ENCODE results near the gene PKIG. TPM values are rescaled to one million over a fixed set of nuclear protein-coding genes. Genes with fewer than 3 reads are reported as not detected.

PKIG gene
- total RNA-seq, 1 donor from 2014 or later: 40.6 TPM

- peaks cover 15% of the 10 kb centered on the region for H4K20me1 ChIP-seq (ENCODE audit: low read depth)
- H3K9ac ChIP-seq: no peak overlapping the region
- H3K79me2 ChIP-seq (ENCODE audit: low read depth): peaks cover 25% of the 10 kb centered on the region
- H3K36me3 ChIP-seq: no peaks in the 10 kb centered on the region
- no peaks in the 10 kb centered on the region for H3K9me3 Mint-ChIP-seq
- no peak overlapping the region for H2AFZ ChIP-seq (replicated peaks)
- no peaks in the 10 kb centered on the region for H3K36me3 Mint-ChIP-seq
- no peak overlapping the region for H3K4me3 ChIP-seq
- DNase-seq (ENCODE audit: low spot score): no peak
- H3K4me2 ChIP-seq: no peak overlapping the region
- no peaks in the 10 kb centered on the region for H3K27me3 Mint-ChIP-seq (ENCODE audit: insufficient read depth, low read depth)
- H3K27ac Mint-ChIP-seq: no peak overlapping the region
- no peaks in the 10 kb centered on the region for H3K4me1 ChIP-seq
- H3K27me3 ChIP-seq: no peaks in the 10 kb centered on the region
- no peak for TF ChIP-seq CTCF (IDR thresholded peaks at IDR 0.05)
- TF ChIP-seq EZH2phosphoT487 (IDR thresholded peaks at IDR 0.05): no peak
- H3K9me3 ChIP-seq (ENCODE audit: low read depth): no peaks in the 10 kb centered on the region
- peaks cover 13% of the 10 kb centered on the region for H3K4me1 Mint-ChIP-seq
- H3F3A ChIP-seq (ENCODE audit: low read depth): no peaks in the 10 kb centered on the region
- no peak overlapping the region for H3K4me3 Mint-ChIP-seq
- no peak overlapping the region for H3K27ac ChIP-seq
Measured at GRCh38 chr20:44552050-44552449, 30.3 kb upstream of the PKIG start.

- TF ChIP-seq EZH2 (IDR thresholded peaks at IDR 0.05) (no peak), EZH2phosphoT487 (IDR thresholded peaks at IDR 0.05) (no peak), CTCF (IDR thresholded peaks at IDR 0.05) (no peak)
- no peaks in the 10 kb centered on the region for H3K27me3 ChIP-seq
- no peaks in the 10 kb centered on the region for H3F3A ChIP-seq (ENCODE audit: low read depth)
- no peaks in the 10 kb centered on the region for H3K36me3 Mint-ChIP-seq
- H3K9ac ChIP-seq: no peak overlapping the region
- peaks cover 10% of the 10 kb centered on the region for H4K20me1 ChIP-seq (ENCODE audit: low read depth)
- H3K4me3 ChIP-seq: no peak overlapping the region
- DNase-seq (ENCODE audit: low spot score): no peak
- H3K4me2 ChIP-seq: no peak overlapping the region
- no peaks in the 10 kb centered on the region for H3K9me3 Mint-ChIP-seq
- H3K36me3 ChIP-seq: no peaks in the 10 kb centered on the region
- no peak overlapping the region for H2AFZ ChIP-seq (replicated peaks)
- H3K4me1 ChIP-seq: no peaks in the 10 kb centered on the region
- H3K27ac Mint-ChIP-seq: no peak overlapping the region
- H3K4me3 Mint-ChIP-seq: no peak overlapping the region
- peaks cover 10% of the 10 kb centered on the region for H3K4me1 Mint-ChIP-seq
- H3K27me3 Mint-ChIP-seq (ENCODE audit: insufficient read depth, low read depth): no peaks in the 10 kb centered on the region
- H3K27ac ChIP-seq: no peak overlapping the region
- H3K9me3 ChIP-seq (ENCODE audit: low read depth): no peaks in the 10 kb centered on the region
- peaks cover 22% of the 10 kb centered on the region for H3K79me2 ChIP-seq (ENCODE audit: low read depth)
Measured at GRCh38 chr20:44552568-44552949, 29.8 kb upstream of the PKIG start.

- Histone ChIP-seq H2AFZ (replicated peaks) (no peak overlapping the region), H3K9me3 (ENCODE audit: low read depth) (no peaks in the 10 kb centered on the region), H4K20me1 (ENCODE audit: low read depth) (peaks cover 6% of the 10 kb centered on the region), H3K4me2 (no peak overlapping the region), H3K27ac (no peak overlapping the region), H3K27me3 (no peaks in the 10 kb centered on the region), H3K4me3 (no peak overlapping the region), H3K79me2 (ENCODE audit: low read depth) (peaks cover 22% of the 10 kb centered on the region), H3F3A (ENCODE audit: low read depth) (no peaks in the 10 kb centered on the region), H3K9ac (no peak overlapping the region), H3K36me3 (no peaks in the 10 kb centered on the region), H3K4me1 (no peaks in the 10 kb centered on the region)
- H3K9me3 Mint-ChIP-seq: no peaks in the 10 kb centered on the region
- no peaks in the 10 kb centered on the region for H3K27me3 Mint-ChIP-seq (ENCODE audit: insufficient read depth, low read depth)
- no peaks in the 10 kb centered on the region for H3K36me3 Mint-ChIP-seq
- no peak overlapping the region for H3K27ac Mint-ChIP-seq
- TF ChIP-seq EZH2 (IDR thresholded peaks at IDR 0.05) (no peak), CTCF (IDR thresholded peaks at IDR 0.05) (no peak), EZH2phosphoT487 (IDR thresholded peaks at IDR 0.05) (no peak)
- peaks cover 8% of the 10 kb centered on the region for H3K4me1 Mint-ChIP-seq
- H3K4me3 Mint-ChIP-seq: no peak overlapping the region
- no peak for DNase-seq (ENCODE audit: low spot score)
Measured at GRCh38 chr20:44552950-44553908, 29.1 kb upstream of the PKIG start.
